NOMO-1 treated with DMSO at 0.1 percent for 48 hours (cell line): ENCODE measurements around the gene PROSER2.

ENCODE experiments used
- DNase-seq: peaks from one replicate; lab custom pipeline; 2025; ENCODE audit not compliant: unreplicated experiment; lab: John Stamatoyannopoulos, UW

Gene PROSER2

GRCh38 chr10:11906714-11907113 lies 83.6 kb downstream of the PROSER2 start:
- DNase-seq, result no peak

- no peak for DNase-seq
These were observed 84.8 kb downstream of the PROSER2 start for GRCh38 chr10:11907914-11908313.

DNA sequence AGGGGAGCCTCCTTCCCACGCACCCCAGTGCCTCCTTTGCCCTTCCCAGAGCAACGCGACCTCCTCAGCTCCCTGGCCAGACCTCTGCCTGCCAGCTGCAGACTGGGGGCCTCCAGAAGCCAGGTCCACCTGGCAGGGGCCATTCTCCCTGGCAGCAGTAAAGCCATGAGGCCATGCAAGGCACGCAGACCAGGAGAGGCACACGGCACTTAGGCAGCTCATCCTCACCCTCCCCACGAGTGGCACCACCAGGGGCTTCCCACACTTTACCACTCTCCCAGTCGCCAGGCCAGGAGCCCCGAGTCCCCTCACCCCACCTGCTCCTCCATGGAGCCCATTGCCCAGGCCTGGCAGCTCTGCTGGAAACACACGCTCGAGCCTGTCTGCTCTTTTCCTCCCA lies 85.4 kb downstream of the PROSER2 start:
- no peak for DNase-seq

DNA sequence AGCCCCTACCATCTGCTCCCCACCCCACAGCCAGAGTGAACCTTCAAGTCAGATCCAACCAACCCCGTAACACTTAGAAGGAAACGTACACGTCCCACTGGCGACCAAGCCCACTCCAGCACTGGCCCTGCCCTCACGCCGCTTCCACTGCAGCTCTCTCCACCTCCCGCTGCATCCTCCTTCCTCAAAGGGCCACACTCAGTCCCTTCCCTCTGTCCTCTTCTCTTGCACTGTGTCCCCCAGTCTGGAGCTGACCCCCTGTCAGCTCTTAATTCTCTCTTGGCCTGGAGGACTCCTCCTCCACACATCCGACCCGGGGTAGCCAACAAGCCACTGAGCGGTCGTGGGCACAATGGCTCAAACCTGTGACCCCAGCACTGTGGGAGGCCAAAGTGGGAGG lies 85.8 kb downstream of the PROSER2 start:
- no peak for DNase-seq

DNA sequence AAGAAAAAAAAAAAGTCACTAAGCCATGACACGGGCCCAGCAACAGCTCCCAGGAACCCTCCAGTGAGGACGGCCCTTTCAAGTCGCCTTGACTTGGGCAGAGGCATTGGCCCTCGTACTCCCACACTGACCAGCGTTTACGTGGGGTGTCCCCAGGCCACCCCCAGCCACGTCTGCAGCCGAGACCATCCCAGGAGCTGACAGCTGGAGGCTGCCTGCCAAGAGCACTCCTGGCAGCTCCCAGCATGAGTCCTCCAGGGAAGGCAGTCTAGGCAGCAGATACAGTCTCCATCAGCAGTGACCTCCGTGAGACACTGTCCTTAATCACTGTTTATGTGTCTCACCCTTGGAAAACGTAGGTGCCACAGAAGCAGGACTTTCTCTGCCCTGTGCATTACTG lies 86.5 kb downstream of the PROSER2 start:
- DNase-seq, result no peak

DNA sequence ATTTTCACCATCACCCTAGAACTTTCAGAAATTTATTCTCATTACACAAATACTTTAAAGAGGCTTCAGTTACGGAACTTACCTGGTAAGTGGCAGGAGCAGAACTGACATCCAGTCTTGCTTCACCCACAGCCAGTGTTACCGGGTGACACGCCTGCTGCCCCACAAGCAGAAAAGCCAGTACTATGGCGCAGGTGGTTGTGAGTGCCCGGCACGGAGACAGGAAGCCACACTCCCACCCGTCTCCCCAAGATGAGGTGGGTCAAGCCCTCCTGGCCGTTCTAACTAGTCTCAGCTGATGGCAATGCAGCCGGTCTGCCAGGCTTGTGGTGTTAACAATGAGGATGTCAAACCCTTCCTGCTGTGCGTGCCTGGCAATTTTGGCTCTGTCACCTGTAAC lies 86.9 kb downstream of the PROSER2 start:
- no peak for DNase-seq

DNA sequence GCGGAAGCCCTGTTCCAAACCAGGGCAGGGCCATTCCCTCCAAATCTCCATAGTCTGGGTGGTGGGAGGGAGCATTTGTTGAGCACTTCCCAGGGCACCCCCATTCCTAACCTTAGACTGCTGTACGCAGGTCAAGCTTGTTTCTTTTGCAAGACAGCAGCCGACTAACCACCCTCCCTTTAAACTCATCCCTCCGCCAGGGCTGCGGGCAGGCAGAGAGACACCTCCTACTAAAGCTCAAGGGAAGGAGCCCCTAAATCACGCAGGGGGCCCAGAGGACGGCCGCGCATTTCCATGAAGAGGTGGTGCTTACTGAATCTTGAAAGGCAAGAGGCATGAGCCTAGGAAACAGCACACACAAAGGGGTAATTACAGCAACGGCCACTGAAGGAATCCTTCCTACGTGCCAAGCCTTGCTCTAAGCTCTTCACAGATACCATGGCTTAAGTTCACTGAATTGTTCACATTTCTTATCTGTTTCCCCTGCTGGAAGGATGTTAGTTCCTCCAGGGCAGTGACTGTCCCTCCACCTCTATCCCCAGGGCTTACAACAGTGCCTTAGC lies 90.0 kb downstream of the PROSER2 start:
- DNase-seq, result no peak

- no peak for DNase-seq
These were observed 95.2 kb downstream of the PROSER2 start for GRCh38 chr10:11918384-11918783.

GRCh38 chr10:11919271-11919670 lies 96.1 kb downstream of the PROSER2 start:
- DNase-seq, result no peak
